ENCODE results near the gene TRAPPC3. TPM values are rescaled to one million over a fixed set of nuclear protein-coding genes. Genes with fewer than 3 reads are reported as not detected.

The TRAPPC3 gene
- total and polyA plus RNA-seq, 9 of the 15 experiments (the other 6 are each of a cell fraction or from before 2014, with no cell fraction given) = 20.6 to 141 (median 112) TPM

GRCh38 chr1:36128905-36129206 is 20.4 kb downstream of the TRAPPC3 start (continued):
- TF ChIP-seq, protein P1, sequence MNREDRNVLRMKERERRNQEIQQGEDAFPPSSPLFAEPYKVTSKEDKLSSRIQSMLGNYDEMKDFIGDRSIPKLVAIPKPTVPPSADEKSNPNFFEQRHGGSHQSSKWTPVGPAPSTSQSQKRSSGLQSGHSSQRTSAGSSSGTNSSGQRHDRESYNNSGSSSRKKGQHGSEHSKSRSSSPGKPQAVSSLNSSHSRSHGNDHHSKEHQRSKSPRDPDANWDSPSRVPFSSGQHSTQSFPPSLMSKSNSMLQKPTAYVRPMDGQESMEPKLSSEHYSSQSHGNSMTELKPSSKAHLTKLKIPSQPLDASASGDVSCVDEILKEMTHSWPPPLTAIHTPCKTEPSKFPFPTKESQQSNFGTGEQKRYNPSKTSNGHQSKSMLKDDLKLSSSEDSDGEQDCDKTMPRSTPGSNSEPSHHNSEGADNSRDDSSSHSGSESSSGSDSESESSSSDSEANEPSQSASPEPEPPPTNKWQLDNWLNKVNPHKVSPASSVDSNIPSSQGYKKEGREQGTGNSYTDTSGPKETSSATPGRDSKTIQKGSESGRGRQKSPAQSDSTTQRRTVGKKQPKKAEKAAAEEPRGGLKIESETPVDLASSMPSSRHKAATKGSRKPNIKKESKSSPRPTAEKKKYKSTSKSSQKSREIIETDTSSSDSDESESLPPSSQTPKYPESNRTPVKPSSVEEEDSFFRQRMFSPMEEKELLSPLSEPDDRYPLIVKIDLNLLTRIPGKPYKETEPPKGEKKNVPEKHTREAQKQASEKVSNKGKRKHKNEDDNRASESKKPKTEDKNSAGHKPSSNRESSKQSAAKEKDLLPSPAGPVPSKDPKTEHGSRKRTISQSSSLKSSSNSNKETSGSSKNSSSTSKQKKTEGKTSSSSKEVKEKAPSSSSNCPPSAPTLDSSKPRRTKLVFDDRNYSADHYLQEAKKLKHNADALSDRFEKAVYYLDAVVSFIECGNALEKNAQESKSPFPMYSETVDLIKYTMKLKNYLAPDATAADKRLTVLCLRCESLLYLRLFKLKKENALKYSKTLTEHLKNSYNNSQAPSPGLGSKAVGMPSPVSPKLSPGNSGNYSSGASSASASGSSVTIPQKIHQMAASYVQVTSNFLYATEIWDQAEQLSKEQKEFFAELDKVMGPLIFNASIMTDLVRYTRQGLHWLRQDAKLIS (CRISPR knock-in tag; IDR thresholded peaks at IDR 0.05) = no peak
- no peak for TF ChIP-seq ZNF217 (CRISPR knock-in tag; IDR thresholded peaks at IDR 0.05)
- 0 out of 2 replicates have a peak, but pooled peaks have one; percentile 57 for TF ChIP-seq HDAC2 (IDR thresholded peaks at IDR 0.05)
- no peak for TF ChIP-seq EZH2 (IDR thresholded peaks at IDR 0.05; ENCODE audit: borderline replicate concordance, low read depth, low read length)
- no peak for TF ChIP-seq ZNF644 (tag; IDR thresholded peaks at IDR 0.05; ENCODE audit: low read depth)
- TF ChIP-seq ZNF24 (IDR thresholded peaks at IDR 0.05) = peak; percentile 11; the same call in 1 of the 2 replicates
- no peak for TF ChIP-seq TARDBP (IDR thresholded peaks at IDR 0.05)
- no peak for TF ChIP-seq RUNX1 (IDR thresholded peaks at IDR 0.05; ENCODE audit: low read depth)
- TF ChIP-seq SIRT6 (IDR thresholded peaks at IDR 0.05; ENCODE audit: low read depth, low read length) = no peak
- no peak for TF ChIP-seq ARID2 (IDR thresholded peaks at IDR 0.05)
- TF ChIP-seq JUND (IDR thresholded peaks at IDR 0.05; ENCODE audit: borderline replicate concordance, low read depth, low read length) = no peak
- no peak for TF ChIP-seq JUND (tag; IDR thresholded peaks at IDR 0.05; ENCODE audit: borderline replicate concordance, low read depth, low read length)
- TF ChIP-seq, protein P2, sequence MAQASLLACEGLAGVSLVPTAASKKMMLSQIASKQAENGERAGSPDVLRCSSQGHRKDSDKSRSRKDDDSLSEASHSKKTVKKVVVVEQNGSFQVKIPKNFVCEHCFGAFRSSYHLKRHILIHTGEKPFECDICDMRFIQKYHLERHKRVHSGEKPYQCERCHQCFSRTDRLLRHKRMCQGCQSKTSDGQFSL (CRISPR knock-in tag; IDR thresholded peaks at IDR 0.05) = no peak
- TF ChIP-seq, protein P2 (tag; IDR thresholded peaks at IDR 0.05) = no peak
- peak; percentile 23; the same call in 1 of the 2 replicates for TF ChIP-seq ESRRA (IDR thresholded peaks at IDR 0.05; ENCODE audit: borderline replicate concordance, low read depth)
- TF ChIP-seq ZNF830 (CRISPR knock-in tag; IDR thresholded peaks at IDR 0.05) = no peak
- TF ChIP-seq CHD4 (IDR thresholded peaks at IDR 0.05; ENCODE audit: insufficient read depth, insufficient replicate concordance, low read depth, low read length, poor library complexity, severe bottlenecking) = peak; percentile 59
- peak; percentile 14; the same call in 1 of the 2 replicates for TF ChIP-seq SMARCA5 (IDR thresholded peaks at IDR 0.05)
- TF ChIP-seq TAF15 (IDR thresholded peaks at IDR 0.05; ENCODE audit: low read depth, low read length) = no peak
- TF ChIP-seq, protein P3, sequence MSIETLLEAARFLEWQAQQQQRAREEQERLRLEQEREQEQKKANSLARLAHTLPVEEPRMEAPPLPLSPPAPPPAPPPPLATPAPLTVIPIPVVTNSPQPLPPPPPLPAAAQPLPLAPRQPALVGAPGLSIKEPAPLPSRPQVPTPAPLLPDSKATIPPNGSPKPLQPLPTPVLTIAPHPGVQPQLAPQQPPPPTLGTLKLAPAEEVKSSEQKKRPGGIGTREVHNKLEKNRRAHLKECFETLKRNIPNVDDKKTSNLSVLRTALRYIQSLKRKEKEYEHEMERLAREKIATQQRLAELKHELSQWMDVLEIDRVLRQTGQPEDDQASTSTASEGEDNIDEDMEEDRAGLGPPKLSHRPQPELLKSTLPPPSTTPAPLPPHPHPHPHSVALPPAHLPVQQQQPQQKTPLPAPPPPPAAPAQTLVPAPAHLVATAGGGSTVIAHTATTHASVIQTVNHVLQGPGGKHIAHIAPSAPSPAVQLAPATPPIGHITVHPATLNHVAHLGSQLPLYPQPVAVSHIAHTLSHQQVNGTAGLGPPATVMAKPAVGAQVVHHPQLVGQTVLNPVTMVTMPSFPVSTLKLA (conservative IDR thresholded peaks at IDR 0.05) = no peak
- TF ChIP-seq HDAC1 (IDR thresholded peaks at IDR 0.05) = 0 out of 4 replicates have a peak, but pooled peaks of 1 of the 2 experiments have one; percentile 26
- TF ChIP-seq NCOR1 (IDR thresholded peaks at IDR 0.05) = no peak
- no peak for TF ChIP-seq NELFE (IDR thresholded peaks at IDR 0.05; ENCODE audit: insufficient read depth, insufficient read length)
- TF ChIP-seq KDM1A (IDR thresholded peaks at IDR 0.05) = peak; percentile 74 to 83
- no peak for TF ChIP-seq ZNF253 (CRISPR knock-in tag; conservative IDR thresholded peaks at IDR 0.05)
- TF ChIP-seq SPI1 (IDR thresholded peaks at IDR 0.05; ENCODE audit: borderline replicate concordance, low read depth, low read length) = no peak

All from K562 (cell line).